T-cell (primary cell): ENCODE measurements around the gene CD226. TPM values are rescaled to one million over a fixed set of nuclear protein-coding genes. Genes with fewer than 3 reads are reported as not detected.
A peak's percentile ranks its signal among the peaks of the same experiment; 100 is the strongest.

ENCODE experiments used
- ATAC-seq, 4 experiments: fragments of 200-7000 bp in 3 of 4; fragments of 150-1000 bp in 1 of 4; cut with Tn5 transposase; replicated peaks in 1 of 4; 1 replicate in 3 of 4; 2 replicates in 1 of 4; pipeline ENCODE4 v1.10.0; 2021; ENCODE audit warnings: moderate library complexity in 3 of 4, mild to moderate bottlenecking in 2 of 4, moderate number of reproducible peaks in 1 of 4
- CTCF ChIA-PET, 2 donors: fragments of 300-600 bp; sonication (Branson Sonifier 250); formaldehyde crosslinking; loops; one replicate each; lab custom pipeline; 2022; ENCODE audit warnings: antibody characterized with exemption in 2 of 2; lab: Charles Lee
- POLR2A ChIA-PET, 2 donors: fragments of 300-600 bp; sonication (Branson Sonifier 250); formaldehyde crosslinking; loops; one replicate each; lab custom pipeline; 2022; ENCODE audit warnings: antibody characterized with exemption in 2 of 2; lab: Charles Lee
- DNase-seq, 35 experiments: peaks; one replicate each; pipeline versions ENCODE4 v3.0.0 to v3.0.0-alpha.2; 2013 to 2023
- H3K27ac ChIP-seq: one replicate; pipeline ENCODE4 v1.5.1; 2013; ENCODE audit warnings: low read length
- H3K27me3 ChIP-seq, 2 experiments: replicated peaks in 1 of 2; 1 replicate in 1 of 2; 2 replicates in 1 of 2; pipeline versions ENCODE4 v1.6.1 to v1.7.0; 2013; ENCODE audit warnings: low read length in 1 of 2, mixed read lengths in 1 of 2; ENCODE audit not compliant: control insufficient read depth in 2 of 2, insufficient read depth in 2 of 2; ENCODE audit errors: extremely low read depth in 1 of 2
- H3K36me3 ChIP-seq, 2 donors: 1 replicate in 1 of 2; 2 replicates in 1 of 2; pipeline versions ENCODE4 v1.6.1 to v1.7.0; 2013; ENCODE audit warnings: low read length in 1 of 2; ENCODE audit not compliant: control insufficient read depth in 2 of 2, insufficient read depth in 1 of 2; ENCODE audit errors: extremely low read depth in 1 of 2
- H3K4me1 ChIP-seq, 2 experiments: 1 replicate in 1 of 2; 2 replicates in 1 of 2; pipeline versions ENCODE4 v1.6.1 to v1.7.0; 2013; ENCODE audit warnings: low read length in 2 of 2, mixed read lengths in 1 of 2; ENCODE audit not compliant: insufficient read depth in 2 of 2, control insufficient read depth in 1 of 2; ENCODE audit errors: extremely low read depth in 1 of 2
- H3K4me3 ChIP-seq, 2 donors: 1 replicate in 1 of 2; 2 replicates in 1 of 2; pipeline versions ENCODE4 v1.5.1 to v1.7.0; 2013; ENCODE audit warnings: mild to moderate bottlenecking in 2 of 2, low read length in 1 of 2, moderate library complexity in 1 of 2; ENCODE audit not compliant: control insufficient read depth in 1 of 2; ENCODE audit errors: extremely low read depth in 1 of 2
- H3K9me3 ChIP-seq: 2 replicates; pipeline ENCODE4 v1.7.0; 2013
- H3K27ac Mint-ChIP-seq, 2 donors: one replicate each; pipeline ENCODE4 v1.8.0; 2020 to 2021; ENCODE audit warnings: mild to moderate bottlenecking in 2 of 2, mixed read lengths in 2 of 2
- H3K27me3 Mint-ChIP-seq, 2 donors: one replicate each; pipeline ENCODE4 v1.8.0; 2021 to 2022; ENCODE audit warnings: mixed read lengths in 2 of 2
- H3K36me3 Mint-ChIP-seq: one replicate; pipeline ENCODE4 v1.8.0; 2021; ENCODE audit warnings: mixed read lengths
- H3K4me1 Mint-ChIP-seq, 3 donors: one replicate each; pipeline ENCODE4 v1.8.0; 2020 to 2022; ENCODE audit warnings: mixed read lengths in 3 of 3, mild to moderate bottlenecking in 1 of 3
- H3K4me3 Mint-ChIP-seq, 3 donors: one replicate each; pipeline ENCODE4 v1.8.0; 2020 to 2022; ENCODE audit warnings: mild to moderate bottlenecking in 3 of 3, mixed read lengths in 3 of 3, moderate library complexity in 3 of 3
- H3K9me3 Mint-ChIP-seq, 3 donors: one replicate each; pipeline ENCODE4 v1.8.0; 2020 to 2022; ENCODE audit warnings: mixed read lengths in 3 of 3
- WGBS: methylation state at CpG from one replicate; pipeline ENCODE4 v1.1.5; 2013; ENCODE audit warnings: missing lambda C conversion rate; ENCODE audit not compliant: insufficient coverage; 5-methylcytosine and 5-hydroxymethylcytosine counted together
- total RNA-seq, 35 experiments: library from RNA in 6 of 35; stranded (reverse) in 6 of 35; fragments of 120-200 nt in 1 of 35; gene quantifications; one replicate each; pipeline versions ENCODE4 v1.2.1 to v1.2.4 and lab custom pipeline; 2013 to 2026

Gene CD226
- total RNA-seq, 5 donors from 2014 or later (not counting 1 experiment from before 2014, with no cell fraction given) = 32.2 to 87.1 (median 57.4) TPM

DNA sequence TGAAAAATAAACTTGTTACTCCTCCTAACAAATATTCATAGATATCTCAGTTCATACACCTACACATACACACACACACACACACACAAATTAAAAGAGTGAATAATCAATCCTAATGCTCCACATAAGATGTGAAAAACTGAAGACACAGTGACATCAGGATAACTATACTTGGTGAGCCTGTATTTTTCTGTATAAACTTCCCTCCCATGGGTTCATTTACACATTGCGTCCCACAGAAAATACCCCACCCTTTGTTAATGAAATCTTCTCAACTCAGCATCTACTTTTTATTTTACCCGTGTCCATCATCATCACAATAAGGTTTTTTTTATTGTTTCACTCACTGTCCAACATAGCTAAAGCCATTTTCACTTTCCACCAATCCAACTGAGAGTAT lies 60.4 kb downstream of the CD226 start:
- DNase-seq (no peak), ATAC-seq (no peak)
- peak overlapping the region in 1 of 3 donors; percentile 18 for H3K4me3 Mint-ChIP-seq
- 60% methylated on average over 1 of the region's 2 CpGs for whole genome bisulfite sequencing
- Histone ChIP-seq H3K27me3 (no peaks in the 10 kb centered on the region), H3K4me1 (peaks cover 12 to 37% of the 10 kb centered on the region in 2 experiments), H3K27ac (no peak overlapping the region), H3K9me3 (no peaks in the 10 kb centered on the region), H3K4me3 (no peak overlapping the region), H3K36me3 (peaks cover 7 to 13% of the 10 kb centered on the region in 2 donors)
- H3K9me3 Mint-ChIP-seq = peaks cover 4 to 14% (median 6%) of the 10 kb centered on the region in 3 donors
- peak overlapping the region; percentile 14 to 54 for H3K27ac Mint-ChIP-seq
- ChIA-PET CTCF (no interaction called here), POLR2A (no interaction called here)
- no peaks in the 10 kb centered on the region for H3K27me3 Mint-ChIP-seq
- peaks cover 78 to 86% (median 84%) of the 10 kb centered on the region in 3 donors for H3K4me1 Mint-ChIP-seq
- H3K36me3 Mint-ChIP-seq = peaks cover 53% of the 10 kb centered on the region

DNA sequence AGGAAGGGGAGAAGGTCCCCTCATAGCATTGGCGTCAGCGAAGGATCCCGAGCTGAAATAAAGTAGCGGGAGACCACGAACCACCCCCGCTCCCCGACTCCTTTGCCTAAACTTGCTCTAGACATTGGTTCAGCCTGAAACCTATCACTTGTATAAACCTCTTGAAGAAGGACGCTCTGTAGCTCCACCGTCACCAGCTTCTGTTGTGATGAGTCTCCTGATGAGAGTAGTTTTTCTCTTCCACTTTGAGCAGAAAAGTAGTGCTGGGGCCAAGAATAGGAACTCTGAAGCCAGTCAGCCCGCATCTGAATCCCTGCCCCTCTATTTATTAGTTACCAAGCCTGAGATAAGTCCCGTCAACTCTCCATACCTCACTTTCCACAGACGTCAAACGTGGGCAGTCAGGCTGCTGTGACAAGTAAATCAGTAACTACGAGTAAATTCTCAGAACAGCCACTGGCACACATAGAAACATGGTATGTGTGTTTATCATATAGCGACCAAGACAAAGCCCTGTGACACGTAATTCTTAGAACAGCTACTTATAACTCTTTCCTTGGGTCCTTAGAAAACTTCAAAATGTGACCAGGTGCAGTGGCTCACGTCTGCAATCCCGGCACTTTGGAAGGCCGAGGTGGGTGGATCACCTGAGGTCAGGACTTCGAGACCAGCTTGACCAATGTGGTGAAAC lies 61.7 kb downstream of the CD226 start:
- peaks cover 42% of the 10 kb centered on the region for H3K36me3 Mint-ChIP-seq
- Histone ChIP-seq H3K9me3 (no peaks in the 10 kb centered on the region), H3K36me3 (peaks cover 7 to 10% of the 10 kb centered on the region in 2 donors), H3K4me1 (peaks cover 12 to 37% of the 10 kb centered on the region in 2 experiments), H3K27me3 (no peaks in the 10 kb centered on the region), H3K4me3 (no peak overlapping the region), H3K27ac (peak overlapping the region; percentile 20)
- peaks cover 73 to 88% (median 82%) of the 10 kb centered on the region in 3 donors for H3K4me1 Mint-ChIP-seq
- ATAC-seq = peak; percentile 51 to 72 (median 60)
- ChIA-PET CTCF (interaction anchor here (0.6 to 1.1 kb wide), 3 partner anchors 19 to 71 kb away, joined by 3 read pairs; no protein-coding TSS in a partner anchor), POLR2A (no interaction called here)
- H3K4me3 Mint-ChIP-seq = peak overlapping the region; percentile 54 to 72 (median 59)
- peaks cover under 1 to 6% (median 1%) of the 10 kb centered on the region in 3 donors for H3K9me3 Mint-ChIP-seq
- DNase-seq = peak in 8 of 35 experiments; percentile 5 to 31 (median 10)
- whole genome bisulfite sequencing = 58% methylated on average over 5 of the region's 20 CpGs
- H3K27me3 Mint-ChIP-seq = no peaks in the 10 kb centered on the region
- peak overlapping the region; percentile 86 to 88 for H3K27ac Mint-ChIP-seq

DNA sequence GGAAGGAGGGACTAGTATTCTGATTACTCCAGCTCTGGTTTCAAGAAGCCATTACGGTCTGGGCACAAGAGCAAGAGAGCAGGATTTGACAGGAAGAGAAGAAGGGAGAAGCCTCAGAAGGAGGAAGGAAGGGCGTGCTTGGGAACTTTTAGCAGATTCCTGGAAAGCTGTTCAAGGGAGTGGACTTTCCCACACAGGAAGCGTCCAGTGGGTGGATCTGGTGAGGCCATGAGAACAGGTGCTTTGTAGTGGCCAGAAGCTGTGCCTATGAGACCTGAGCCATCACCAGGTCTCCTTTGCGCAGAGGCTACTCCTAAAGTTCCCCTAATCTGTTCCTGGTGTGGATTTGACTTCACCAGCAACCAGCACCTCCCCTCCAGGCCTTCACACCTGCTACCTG lies 62.3 kb downstream of the CD226 start:
- ATAC-seq (no peak), DNase-seq (no peak)
- peak overlapping the region; percentile 20 for H3K27ac ChIP-seq
- H3K9me3 ChIP-seq = no peaks in the 10 kb centered on the region
- peaks cover 10 to 34% of the 10 kb centered on the region in 2 experiments for H3K4me1 ChIP-seq
- POLR2A ChIA-PET = no interaction called here
- Mint-ChIP-seq H3K9me3 (peaks cover 0 to 1% (median 0%) of the 10 kb centered on the region in 3 donors), H3K27ac (peak overlapping the region; percentile 86 to 88), H3K36me3 (peaks cover 38% of the 10 kb centered on the region), H3K4me3 (peak overlapping the region; percentile 39 to 72 (median 54)), H3K4me1 (peaks cover 69 to 84% (median 76%) of the 10 kb centered on the region in 3 donors), H3K27me3 (no peaks in the 10 kb centered on the region)
- 79% methylated on average over 4 of the region's 4 CpGs for WGBS
- CTCF ChIA-PET = interaction anchor here (0.7 to 1.1 kb wide), 2 partner anchors 18 to 49 kb away, joined by 3 read pairs; no protein-coding TSS in a partner anchor
- peaks cover 7 to 10% of the 10 kb centered on the region in 2 donors for H3K36me3 ChIP-seq
- no peak overlapping the region for H3K4me3 ChIP-seq
- no peaks in the 10 kb centered on the region for H3K27me3 ChIP-seq

DNA sequence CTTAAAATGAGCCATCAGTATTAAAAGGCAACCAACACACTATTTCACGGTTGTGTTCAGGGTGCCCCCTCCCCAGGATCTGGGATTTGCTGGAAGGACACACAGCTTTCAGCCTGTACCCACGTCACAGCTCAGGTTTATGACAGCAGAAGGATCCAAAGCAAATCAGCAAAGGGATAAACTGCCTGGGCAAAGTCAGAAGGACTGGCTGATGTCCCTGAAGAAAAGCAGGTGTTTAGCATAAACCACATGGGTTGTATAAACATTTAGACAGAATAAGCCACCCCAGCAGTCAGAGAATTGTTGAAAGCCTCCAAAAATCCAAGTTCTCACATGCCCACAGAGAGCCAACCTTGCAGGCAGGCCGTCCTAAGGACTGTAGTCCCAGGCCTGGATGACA lies 63.9 kb downstream of the CD226 start:
- Mint-ChIP-seq H3K27me3 (no peaks in the 10 kb centered on the region), H3K27ac (peak overlapping the region; percentile 16 to 88), H3K4me1 (peaks cover 68 to 74% (median 70%) of the 10 kb centered on the region in 3 donors), H3K9me3 (peaks cover 0 to 2% (median 0%) of the 10 kb centered on the region in 3 donors), H3K4me3 (no peak overlapping the region), H3K36me3 (peaks cover 41% of the 10 kb centered on the region)
- ATAC-seq (no peak), DNase-seq (no peak)
- 63% methylated on average over 3 of the region's 3 CpGs for WGBS
- no peaks in the 10 kb centered on the region for H3K27me3 ChIP-seq
- H3K9me3 ChIP-seq = no peaks in the 10 kb centered on the region
- CTCF ChIA-PET = interaction anchor here in 1 of 2 donors (0.6 kb wide), 1 partner anchor 71 kb away, joined by 4 read pairs; no protein-coding TSS in a partner anchor
- POLR2A ChIA-PET = no interaction called here
- H3K36me3 ChIP-seq = peaks cover 10 to 12% of the 10 kb centered on the region in 2 donors
- no peak overlapping the region for H3K27ac ChIP-seq
- peaks cover 10 to 26% of the 10 kb centered on the region in 2 experiments for H3K4me1 ChIP-seq
- H3K4me3 ChIP-seq = no peak overlapping the region

DNA sequence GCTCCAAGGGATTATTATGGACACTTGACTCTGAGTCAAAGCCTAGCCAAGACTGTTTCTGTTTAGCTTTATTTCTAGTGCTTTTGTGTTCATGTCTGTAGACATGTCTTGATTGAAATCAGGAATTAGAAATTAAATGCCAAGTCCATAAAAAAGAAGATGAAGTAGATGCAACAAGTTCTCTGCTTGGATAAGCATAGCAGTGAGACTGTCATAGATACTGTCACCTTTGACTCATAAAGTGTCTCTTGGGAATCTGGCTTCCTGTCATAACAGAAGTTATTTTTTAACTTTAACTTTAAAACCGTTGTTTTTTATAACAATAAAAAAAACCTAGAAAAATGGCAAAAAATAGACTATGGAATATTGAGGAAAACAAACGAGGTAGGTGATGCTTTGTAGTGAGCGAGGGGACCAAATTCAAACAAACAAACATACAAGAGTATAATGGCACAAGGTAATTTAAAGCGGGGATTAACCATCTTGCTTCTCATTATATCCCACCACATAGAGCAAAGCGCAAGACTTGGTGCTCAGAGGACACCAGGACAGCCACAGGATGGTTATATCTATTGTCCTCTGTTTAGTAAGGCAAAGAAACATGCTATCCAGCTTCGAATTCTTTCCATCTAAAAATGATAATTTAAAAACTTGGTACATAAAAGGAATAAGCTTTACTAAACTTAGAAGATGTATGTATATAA lies 64.6 kb downstream of the CD226 start:
- no peaks in the 10 kb centered on the region for H3K27me3 Mint-ChIP-seq
- POLR2A ChIA-PET = interaction anchor here in 1 of 2 donors (0.6 kb wide), 2 partner anchors 112 to 152 kb away, joined by 3 to 4 read pairs; no protein-coding TSS in a partner anchor
- no CpG with 5 or more reads among the region's 6 CpGs for WGBS
- no peak overlapping the region for H3K4me3 Mint-ChIP-seq
- Histone ChIP-seq H3K9me3 (no peaks in the 10 kb centered on the region), H3K36me3 (peaks cover 12 to 14% of the 10 kb centered on the region in 2 donors), H3K4me1 (peaks cover 10 to 23% of the 10 kb centered on the region in 2 experiments), H3K27ac (no peak overlapping the region), H3K27me3 (no peaks in the 10 kb centered on the region), H3K4me3 (no peak overlapping the region)
- ATAC-seq (no peak), DNase-seq (no peak)
- H3K36me3 Mint-ChIP-seq = peaks cover 42% of the 10 kb centered on the region
- H3K4me1 Mint-ChIP-seq = peaks cover 66 to 73% (median 67%) of the 10 kb centered on the region in 3 donors
- peaks cover 0 to 2% (median 0%) of the 10 kb centered on the region in 3 donors for H3K9me3 Mint-ChIP-seq
- CTCF ChIA-PET = interaction anchor here in 1 of 2 donors (0.6 kb wide), 1 partner anchor 72 kb away, joined by 4 read pairs; no protein-coding TSS in a partner anchor
- H3K27ac Mint-ChIP-seq = peak overlapping the region; percentile 44 to 61

DNA sequence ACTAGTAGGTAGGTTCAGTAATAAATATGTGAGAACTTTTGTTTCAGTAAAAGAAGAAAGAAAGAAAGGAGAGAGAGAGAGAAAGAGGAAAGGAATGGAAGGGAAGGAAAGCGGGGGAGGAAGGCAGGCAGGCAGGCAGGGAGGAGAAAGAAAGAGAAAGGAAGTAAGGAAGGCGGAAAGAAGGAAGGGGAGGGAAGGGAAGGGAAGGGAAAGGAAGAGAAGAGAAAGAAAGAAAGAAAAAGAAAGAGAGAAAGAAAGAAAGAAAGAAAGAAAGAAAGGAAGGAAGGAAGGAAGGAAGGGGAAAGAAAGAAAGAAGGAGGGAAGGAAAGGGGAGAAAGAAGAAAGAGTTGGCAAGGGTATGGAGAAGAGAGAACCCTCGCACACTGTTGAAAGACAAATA lies 67.6 kb downstream of the CD226 start:
- Mint-ChIP-seq H3K9me3 (peaks cover 0 to 2% (median 0%) of the 10 kb centered on the region in 3 donors), H3K4me1 (peaks cover 48 to 64% (median 63%) of the 10 kb centered on the region in 3 donors), H3K27ac (peak overlapping the region in 1 of 2 donors; percentile 29), H3K36me3 (peaks cover 37% of the 10 kb centered on the region), H3K27me3 (no peaks in the 10 kb centered on the region), H3K4me3 (no peak overlapping the region)
- Histone ChIP-seq H3K27ac (no peak overlapping the region), H3K36me3 (peaks cover 6 to 11% of the 10 kb centered on the region in 2 donors), H3K27me3 (no peaks in the 10 kb centered on the region), H3K9me3 (no peaks in the 10 kb centered on the region), H3K4me3 (no peak overlapping the region), H3K4me1 (peaks cover 0 to 16% of the 10 kb centered on the region in 2 experiments)
- DNase-seq = no peak
- WGBS = 100% methylated on average over 2 of the region's 3 CpGs
- ChIA-PET POLR2A (no interaction called here), CTCF (no interaction called here)
- ATAC-seq = no peak
